Measurements from ENCODE around the gene XKR7. TPM values are rescaled to one million over a fixed set of nuclear protein-coding genes. Genes with fewer than 3 reads are reported as not detected.

The XKR7 gene
- polyA plus RNA-seq, 1 donor from 2014 or later: 9.6 TPM

- no peaks in the 10 kb centered on the region for H3K9me2 ChIP-seq (ENCODE audit: insufficient read depth, low read length)
Measured at GRCh38 chr20:32004963-32005362, 37.0 kb downstream of the XKR7 start.

GRCh38 chr20:32006053-32006452, 38.1 kb downstream of the XKR7 start:
- H3K9ac ChIP-seq (ENCODE audit: low read length): no peak overlapping the region
- no peaks in the 10 kb centered on the region for H3F3A ChIP-seq (ENCODE audit: insufficient read depth, low read length, poor library complexity, severe bottlenecking)
- H4K20me1 ChIP-seq (ENCODE audit: insufficient read depth): no peaks in the 10 kb centered on the region
- H2AFZ ChIP-seq (ENCODE audit: low read depth, low read length): no peak overlapping the region
- no peaks in the 10 kb centered on the region for H3K79me2 ChIP-seq (replicated peaks; ENCODE audit: insufficient read depth, low read length)
- H3K9me3 ChIP-seq (ENCODE audit: low read length): no peaks in the 10 kb centered on the region
- H3K4me3 ChIP-seq (ENCODE audit: low read length): no peak overlapping the region
- no peak overlapping the region for H3K4me2 ChIP-seq (ENCODE audit: low read length)
- no peaks in the 10 kb centered on the region for H3K27me3 ChIP-seq (ENCODE audit: insufficient read depth, low read depth, low read length)
- H3K9me2 ChIP-seq (ENCODE audit: insufficient read depth, low read length): no peaks in the 10 kb centered on the region
- H3K36me3 ChIP-seq (ENCODE audit: insufficient read depth, low read length): no peaks in the 10 kb centered on the region
- H3K27ac ChIP-seq (ENCODE audit: low read length): no peak overlapping the region
- TF ChIP-seq CTCF (IDR thresholded peaks at IDR 0.05; ENCODE audit: poor library complexity, severe bottlenecking): no peak
- no peak for TF ChIP-seq MXI1 (conservative IDR thresholded peaks at IDR 0.05; ENCODE audit: poor library complexity, severe bottlenecking)
- no peak for TF ChIP-seq EP300 (conservative IDR thresholded peaks at IDR 0.05; ENCODE audit: poor library complexity, severe bottlenecking)
- TF ChIP-seq SMC3 (conservative IDR thresholded peaks at IDR 0.05; ENCODE audit: poor library complexity): no peak
- no peak for TF ChIP-seq REST (IDR thresholded peaks at IDR 0.05; ENCODE audit: borderline replicate concordance)
- TF ChIP-seq TAF1 (IDR thresholded peaks at IDR 0.05; ENCODE audit: low read depth): no peak

More at GRCh38 chr20:32004963-32005362, 37.0 kb downstream of the XKR7 start:
- TF ChIP-seq EP300 (conservative IDR thresholded peaks at IDR 0.05; ENCODE audit: poor library complexity, severe bottlenecking) (no peak), EZH2 (IDR thresholded peaks at IDR 0.05; ENCODE audit: borderline replicate concordance, insufficient read depth, low read length, poor library complexity, severe bottlenecking) (no peak), REST (IDR thresholded peaks at IDR 0.05; ENCODE audit: borderline replicate concordance) (no peak), POLR2AphosphoS5 (IDR thresholded peaks at IDR 0.05) (no peak), MXI1 (conservative IDR thresholded peaks at IDR 0.05; ENCODE audit: poor library complexity, severe bottlenecking) (no peak), SMC3 (conservative IDR thresholded peaks at IDR 0.05; ENCODE audit: poor library complexity) (no peak), CTCF (IDR thresholded peaks at IDR 0.05; ENCODE audit: poor library complexity, severe bottlenecking) (no peak), TAF1 (IDR thresholded peaks at IDR 0.05; ENCODE audit: low read depth) (no peak), RAD21 (conservative IDR thresholded peaks at IDR 0.05) (no peak)
- H3K36me3 ChIP-seq (ENCODE audit: insufficient read depth, low read length): no peaks in the 10 kb centered on the region
- H4K20me1 ChIP-seq (ENCODE audit: insufficient read depth): no peaks in the 10 kb centered on the region
- H3K9ac ChIP-seq (ENCODE audit: low read length): no peak overlapping the region
- no peak overlapping the region for H2AFZ ChIP-seq (ENCODE audit: low read depth, low read length)
- H3K79me2 ChIP-seq (replicated peaks; ENCODE audit: insufficient read depth, low read length): no peaks in the 10 kb centered on the region
- H3K4me2 ChIP-seq (ENCODE audit: low read length): no peak overlapping the region
- H3K27ac ChIP-seq (ENCODE audit: low read length): no peak overlapping the region
- H3F3A ChIP-seq (ENCODE audit: insufficient read depth, low read length, poor library complexity, severe bottlenecking): no peaks in the 10 kb centered on the region
- no peak overlapping the region for H3K4me3 ChIP-seq (ENCODE audit: low read length)
- no peaks in the 10 kb centered on the region for H3K9me3 ChIP-seq (ENCODE audit: low read length)
- no peaks in the 10 kb centered on the region for H3K27me3 ChIP-seq (ENCODE audit: insufficient read depth, low read depth, low read length)
